Sciatic nerve (tissue), 2 donors: ENCODE measurements around the gene BICDL2. TPM values are rescaled to one million over a fixed set of nuclear protein-coding genes. Genes with fewer than 3 reads are reported as not detected.

ENCODE experiments used
- ATAC-seq: fragments of 200-7000 bp; cut with Tn5 transposase; one replicate; pipeline ENCODE4 v1.9.1; 2020; ENCODE audit warnings: mild to moderate bottlenecking, moderate library complexity
- DNase-seq: peaks from one replicate; pipeline ENCODE4 v3.0.0-alpha.2; 2020; ENCODE audit warnings: low spot score
- intact Hi-C: fragments of 100-400 bp; cut with DNase I; formaldehyde crosslinking; loops from one replicate; pipeline ENCODE4 v1.14.2; 2022
- total RNA-seq: library from RNA; stranded (reverse); fragmentation: NEBNext Ultra II Directional; extraction: Animal tissue kit (Norgen Biotek cat#: 25700); gene quantifications from one replicate; pipeline ENCODE4 v1.2.1, GENCODE V29; 2021
- donor health status: DM: no; HTN: no; CAD: no.
- donor health status: DM: no; HTN: no; CAD: no.

BICDL2 gene
- total RNA-seq, 1 donor from 2014 or later = 0.22 TPM

- DNase-seq (no peak), ATAC-seq (no peak)
- intact Hi-C loops = no loop called here
Observed at GRCh38 chr16:2979669-2980226, 57.0 kb downstream of the BICDL2 start.

Other genes with a start within 250 kb of the BICDL2 start
- not detected for gene PRSS33, start 249.4 kb downstream of the BICDL2 start, total RNA-seq
- gene PRSS41, start 238.5 kb downstream of the BICDL2 start, total RNA-seq = not detected
- 0.40 TPM for gene PRSS21, start 219.7 kb downstream of the BICDL2 start, total RNA-seq
- not detected for gene ZG16B, start 206.6 kb downstream of the BICDL2 start, total RNA-seq
- gene PRSS22, start 178.8 kb downstream of the BICDL2 start, total RNA-seq = 0.36 TPM
- gene FLYWCH2, start 153.7 kb downstream of the BICDL2 start, total RNA-seq = 17.7 TPM
- 72.5 TPM for gene FLYWCH1, start 125.0 kb downstream of the BICDL2 start, total RNA-seq
- gene KREMEN2, start 72.7 kb downstream of the BICDL2 start, total RNA-seq = not detected
- 6.6 TPM for gene PAQR4, start 67.6 kb downstream of the BICDL2 start, total RNA-seq
- gene PKMYT1, start 56.5 kb downstream of the BICDL2 start, total RNA-seq = 1.9 TPM
- 0.53 TPM for gene CLDN9, start 24.0 kb downstream of the BICDL2 start, total RNA-seq
- not detected for gene CLDN6, start 18.8 kb downstream of the BICDL2 start, total RNA-seq
- 13.6 TPM for gene TNFRSF12A, start 16.6 kb downstream of the BICDL2 start, total RNA-seq
- gene HCFC1R1, start 13.0 kb downstream of the BICDL2 start, total RNA-seq = 65.9 TPM
- 13.6 TPM for gene THOC6, start 12.9 kb downstream of the BICDL2 start, total RNA-seq
- gene MMP25, start 9.6 kb upstream of the BICDL2 start, total RNA-seq = 9.1 TPM
- gene IL32, start 28.7 kb upstream of the BICDL2 start, total RNA-seq = 32.6 TPM
- not detected for gene ZSCAN10, start 62.4 kb upstream of the BICDL2 start, total RNA-seq
- 12.3 TPM for gene ZNF205, start 75.6 kb upstream of the BICDL2 start, total RNA-seq
- gene ZNF213, start 98.1 kb upstream of the BICDL2 start, total RNA-seq = 9.0 TPM
- not detected for gene OR1F1, start 151.3 kb upstream of the BICDL2 start, total RNA-seq
- 7.4 TPM for gene ZNF200, start 198.2 kb upstream of the BICDL2 start, total RNA-seq
- 3.0 TPM for gene MEFV, start 219.7 kb upstream of the BICDL2 start, total RNA-seq
- 31.4 TPM for gene ZNF263, start 246.5 kb upstream of the BICDL2 start, total RNA-seq